HG03097 (cell line): ENCODE data around the gene PLEKHH1.

Experiments used
- ATAC-seq: cut with Tn5 transposase; IDR thresholded peaks from one replicate; pipeline ENCODE4 v1.9.1; 2021; ENCODE audit not compliant: unreplicated experiment, low FRiP score

PLEKHH1 gene

GRCh38 chr14:67562025-67562775 lies 29.1 kb downstream of the PLEKHH1 start:
- ATAC-seq, result no peak

GRCh38 chr14:67562776-67563150 lies 29.7 kb downstream of the PLEKHH1 start:
- no peak for ATAC-seq

- no peak for ATAC-seq
Measured at GRCh38 chr14:67564236-67564635, 31.1 kb downstream of the PLEKHH1 start.

GRCh38 chr14:67566908-67567307 lies 33.8 kb downstream of the PLEKHH1 start:
- no peak for ATAC-seq

GRCh38 chr14:67567654-67568053 lies 34.6 kb downstream of the PLEKHH1 start:
- no peak for ATAC-seq

GRCh38 chr14:67569011-67569650 lies 36.0 kb downstream of the PLEKHH1 start:
- no peak for ATAC-seq

- no peak for ATAC-seq
Measured at GRCh38 chr14:67569651-67570290, 36.7 kb downstream of the PLEKHH1 start.

GRCh38 chr14:67570453-67570852 lies 37.4 kb downstream of the PLEKHH1 start:
- no peak for ATAC-seq

GRCh38 chr14:67571275-67571990 lies 38.3 kb downstream of the PLEKHH1 start:
- ATAC-seq, result no peak

GRCh38 chr14:67571991-67572323 lies 38.9 kb downstream of the PLEKHH1 start:
- ATAC-seq, result no peak

GRCh38 chr14:67572608-67573007 lies 39.5 kb downstream of the PLEKHH1 start:
- ATAC-seq, result no peak

- no peak for ATAC-seq
Measured at GRCh38 chr14:67573228-67574010, 40.3 kb downstream of the PLEKHH1 start.

- ATAC-seq, result no peak
Measured at GRCh38 chr14:67574156-67574555, 41.1 kb downstream of the PLEKHH1 start.

- no peak for ATAC-seq
Measured at GRCh38 chr14:67574806-67575205, 41.7 kb downstream of the PLEKHH1 start.

- no peak for ATAC-seq
Measured at GRCh38 chr14:67575684-67576083, 42.6 kb downstream of the PLEKHH1 start.

GRCh38 chr14:67576216-67576955 lies 43.3 kb downstream of the PLEKHH1 start:
- no peak for ATAC-seq

- ATAC-seq, result no peak
Measured at GRCh38 chr14:67577181-67577808, 44.2 kb downstream of the PLEKHH1 start.

GRCh38 chr14:67577909-67578749 lies 45.0 kb downstream of the PLEKHH1 start:
- ATAC-seq, result no peak

GRCh38 chr14:67579040-67579439 lies 46.0 kb downstream of the PLEKHH1 start:
- no peak for ATAC-seq
